ENCODE results near the gene RNF14.

- no peak for TF ChIP-seq CTCF (IDR thresholded peaks at IDR 0.05)
- TF ChIP-seq EZH2 (IDR thresholded peaks at IDR 0.05; ENCODE audit: borderline replicate concordance, insufficient read depth, low read depth, low read length, poor library complexity, severe bottlenecking), result no peak
Measured at GRCh38 chr5:141935538-141935937, 33.4 kb upstream of the RNF14 start.

All from B cell (primary cell).